CD4-positive, alpha-beta T cell treated with Interleukin-17A for 4 hours (primary cell): ENCODE data around the gene PPP6R3.

Experiments
- DNase-seq: peaks from one replicate; pipeline ENCODE4 v3.0.0-alpha.2; 2020; ENCODE audit warnings: mixed read lengths

The PPP6R3 gene

DNA sequence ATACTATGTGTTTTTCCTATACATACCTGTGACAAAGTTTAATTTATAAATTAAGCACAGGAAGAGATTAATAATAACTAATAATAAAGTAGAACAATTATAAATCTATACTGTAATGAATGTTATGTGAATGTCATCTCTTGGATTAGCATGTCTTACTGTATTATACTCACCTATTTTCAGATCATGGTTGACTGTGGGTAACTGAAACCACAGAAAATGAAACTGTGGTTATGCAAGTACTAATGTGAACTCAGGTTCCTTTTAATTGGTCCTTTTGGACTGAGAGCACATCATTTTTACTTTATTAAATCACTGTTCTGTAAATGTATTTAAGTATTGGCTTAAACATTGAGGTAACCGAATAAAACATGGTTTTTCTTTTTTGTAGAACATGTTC is 108.8 kb downstream of the PPP6R3 start:
- DNase-seq = no peak

DNA sequence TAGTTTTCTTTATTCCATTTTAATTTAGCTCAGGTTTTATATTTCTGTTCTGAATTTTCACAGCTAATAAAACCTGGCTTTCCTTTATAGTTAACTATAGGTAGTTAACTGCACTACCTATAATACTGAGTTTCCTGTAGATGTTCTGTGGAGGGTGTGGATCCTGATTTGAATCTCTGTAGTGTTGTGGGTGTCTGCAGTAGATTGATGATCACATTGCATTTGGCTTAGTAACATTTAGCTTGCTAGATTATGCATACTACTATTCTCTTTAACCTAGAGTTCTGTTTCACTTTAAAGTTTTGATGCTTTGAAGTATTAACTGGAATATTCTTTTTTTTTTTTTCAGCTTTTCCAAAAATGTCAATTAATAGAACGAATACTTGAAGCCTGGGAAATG is 110.1 kb downstream of the PPP6R3 start:
- DNase-seq = no peak

DNA sequence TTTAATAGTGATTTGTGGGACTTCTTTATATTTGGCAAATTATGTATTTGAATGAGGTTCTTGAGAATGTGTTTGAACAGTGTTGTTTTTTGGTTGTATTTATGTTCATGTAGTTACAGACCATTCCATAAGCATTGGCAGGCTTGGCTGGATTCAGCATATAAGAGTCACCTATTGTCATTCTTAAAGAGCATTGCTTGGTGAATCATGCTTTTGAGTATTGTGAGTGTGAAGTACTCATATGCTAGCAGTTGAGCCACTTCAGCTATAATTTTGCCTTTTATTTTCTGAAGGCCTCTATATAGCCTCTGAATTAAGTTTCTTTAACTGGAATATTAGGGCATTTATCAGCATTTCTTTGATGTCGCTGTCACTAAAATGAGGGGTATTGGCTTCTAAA is 113.8 kb downstream of the PPP6R3 start:
- DNase-seq = no peak

DNA sequence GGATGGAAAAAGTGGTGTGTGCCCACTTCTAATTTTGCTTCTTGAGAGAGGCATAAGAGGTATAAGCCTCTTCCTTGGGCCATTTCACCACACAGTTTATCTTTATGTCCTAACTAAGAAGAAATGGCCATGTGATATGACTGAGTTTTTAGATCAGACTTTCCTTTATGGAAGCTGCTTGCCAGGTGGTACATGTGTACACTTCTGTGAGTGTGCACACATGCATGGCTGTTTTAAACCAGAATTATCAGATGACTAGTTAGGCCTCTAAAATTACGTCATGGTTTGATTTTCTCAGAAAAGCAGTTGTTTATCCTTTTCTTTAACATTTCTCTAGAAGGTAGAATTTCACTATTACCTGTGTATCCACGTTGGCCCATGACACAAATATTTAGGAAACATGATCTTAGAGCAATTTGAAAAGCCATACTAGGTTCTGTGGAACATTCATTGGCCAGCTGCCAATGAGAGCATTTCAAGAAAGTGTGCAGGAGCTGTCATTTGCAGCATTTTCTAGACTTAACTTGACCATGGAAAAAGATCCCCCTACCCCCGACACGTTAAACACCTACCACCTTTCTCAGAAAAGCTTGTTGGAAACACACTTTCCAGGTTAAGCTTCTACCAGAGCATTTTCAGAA is 114.6 kb downstream of the PPP6R3 start:
- DNase-seq = no peak

DNA sequence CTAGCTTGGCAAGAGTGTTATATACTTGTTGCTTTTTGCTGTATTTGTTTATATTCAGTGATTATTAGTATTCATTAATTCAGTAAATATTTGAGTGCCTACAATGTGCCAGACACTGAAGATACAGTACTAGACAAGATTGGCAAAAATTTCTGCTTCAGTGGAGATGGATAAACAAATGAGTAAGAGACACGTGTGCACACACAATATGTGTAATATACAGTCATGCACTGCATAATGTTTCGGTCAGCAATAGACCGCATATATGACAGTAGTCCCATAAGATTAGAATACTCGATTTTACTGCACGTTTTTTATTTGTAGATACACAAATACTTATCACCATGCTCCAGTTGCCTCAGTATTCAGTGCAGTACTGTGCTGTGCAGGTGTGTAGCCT is 118.9 kb downstream of the PPP6R3 start:
- no peak for DNase-seq

DNA sequence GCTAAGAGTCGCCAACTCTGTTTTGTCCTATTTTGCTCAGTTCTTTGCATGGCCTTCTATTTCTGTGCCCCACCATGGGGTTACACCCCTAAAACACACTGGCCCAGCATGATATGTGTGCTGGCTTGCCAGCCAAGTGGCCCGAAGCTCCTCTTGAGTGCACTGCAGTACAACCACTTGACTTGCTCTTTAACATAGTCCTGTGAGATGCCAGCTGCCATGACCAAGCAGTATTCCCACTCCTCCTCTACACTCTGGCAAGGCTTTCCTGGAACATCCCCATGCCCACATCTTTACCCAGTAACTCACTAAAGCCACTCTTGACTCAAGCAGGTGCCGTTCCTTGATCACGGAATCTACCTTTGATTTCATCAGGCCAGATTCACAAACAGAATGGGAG is 120.9 kb downstream of the PPP6R3 start:
- no peak for DNase-seq

DNA sequence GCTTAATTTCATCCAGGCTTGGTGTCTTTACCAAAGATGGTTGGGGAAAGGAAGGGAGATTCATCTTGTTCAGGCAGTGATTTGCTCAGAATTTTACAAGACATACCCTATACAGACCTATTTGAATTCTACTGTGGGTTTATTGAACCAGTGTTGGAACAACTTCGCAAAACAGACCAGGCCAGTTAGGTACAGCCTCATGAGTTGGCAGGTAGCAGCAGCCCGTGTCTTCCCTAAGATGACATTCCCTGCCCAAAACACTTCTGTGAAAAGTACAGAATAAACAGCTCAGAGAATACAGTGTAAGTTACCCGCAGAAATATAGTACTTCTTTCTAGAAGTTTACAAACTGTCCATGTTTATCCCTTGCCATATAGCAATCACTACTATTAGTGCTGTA is 121.3 kb downstream of the PPP6R3 start:
- no peak for DNase-seq

DNA sequence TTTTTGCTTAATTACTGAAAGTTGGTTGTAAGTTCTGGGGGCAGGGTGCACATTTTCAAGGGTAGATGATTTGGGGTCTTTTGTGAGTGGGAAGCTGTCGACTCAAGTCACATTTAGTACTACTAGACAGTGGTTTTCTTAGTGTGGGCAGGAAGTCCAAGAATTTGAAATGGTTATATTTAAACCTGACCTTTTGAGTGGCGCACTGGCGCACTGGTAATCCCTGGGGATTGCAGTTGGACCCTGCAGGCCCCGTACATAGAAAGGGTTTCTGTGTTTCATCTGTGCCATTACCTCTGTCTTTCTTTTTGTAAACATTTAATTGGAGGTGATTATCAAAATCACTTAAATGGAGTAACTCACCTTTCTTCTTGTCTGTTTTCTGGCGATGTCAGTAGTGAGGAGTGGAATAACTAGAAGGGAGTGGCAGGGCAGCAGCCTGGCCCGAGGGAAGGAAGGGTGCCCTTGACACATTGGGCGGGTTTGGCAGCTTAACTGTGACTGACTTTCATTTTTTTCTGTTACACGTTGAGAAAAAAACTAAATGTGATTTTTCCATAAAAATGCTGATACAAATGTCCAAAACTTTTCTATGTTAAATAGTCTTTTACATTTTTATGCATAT is 122.0 kb downstream of the PPP6R3 start:
- DNase-seq = no peak

DNA sequence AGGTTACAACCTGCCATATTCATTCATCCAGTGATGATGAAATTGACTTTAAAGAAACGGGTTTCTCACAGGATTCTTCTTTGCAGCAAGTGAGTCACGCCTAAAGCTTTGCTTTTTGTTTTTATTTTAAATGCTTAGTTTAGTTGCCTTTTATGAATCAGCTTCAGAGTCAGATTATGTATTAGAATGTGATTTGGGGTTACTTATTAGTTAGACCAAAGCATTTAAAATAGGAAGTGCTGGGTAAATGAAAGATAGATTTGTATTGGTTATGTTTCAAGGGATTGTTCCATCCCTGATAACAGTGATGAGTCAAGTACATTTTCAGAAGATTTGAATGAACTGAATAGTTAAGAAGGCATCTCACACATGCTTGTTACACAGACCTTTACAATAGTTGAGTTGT is 122.5 kb downstream of the PPP6R3 start:
- no peak for DNase-seq

DNA sequence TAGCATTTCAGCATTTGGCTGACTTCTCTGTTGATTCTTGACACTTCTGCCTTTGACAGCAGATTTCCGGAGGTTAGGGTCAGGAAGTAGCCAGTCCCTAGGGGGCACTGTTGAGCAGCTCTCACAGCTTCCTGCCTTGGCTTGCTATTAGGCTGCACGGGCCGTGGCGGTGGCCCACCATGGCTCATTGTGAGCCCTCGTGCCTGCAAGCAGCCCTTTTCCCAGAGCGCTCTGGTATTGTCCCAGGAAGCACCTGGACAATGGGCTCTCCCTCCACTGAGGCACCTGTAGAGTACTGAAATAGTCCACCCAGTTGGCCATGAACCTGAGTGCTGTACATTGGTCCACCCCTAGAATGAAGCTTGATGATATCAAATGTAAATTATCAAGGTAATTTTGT is 123.5 kb downstream of the PPP6R3 start:
- DNase-seq = peak; percentile 73

DNA sequence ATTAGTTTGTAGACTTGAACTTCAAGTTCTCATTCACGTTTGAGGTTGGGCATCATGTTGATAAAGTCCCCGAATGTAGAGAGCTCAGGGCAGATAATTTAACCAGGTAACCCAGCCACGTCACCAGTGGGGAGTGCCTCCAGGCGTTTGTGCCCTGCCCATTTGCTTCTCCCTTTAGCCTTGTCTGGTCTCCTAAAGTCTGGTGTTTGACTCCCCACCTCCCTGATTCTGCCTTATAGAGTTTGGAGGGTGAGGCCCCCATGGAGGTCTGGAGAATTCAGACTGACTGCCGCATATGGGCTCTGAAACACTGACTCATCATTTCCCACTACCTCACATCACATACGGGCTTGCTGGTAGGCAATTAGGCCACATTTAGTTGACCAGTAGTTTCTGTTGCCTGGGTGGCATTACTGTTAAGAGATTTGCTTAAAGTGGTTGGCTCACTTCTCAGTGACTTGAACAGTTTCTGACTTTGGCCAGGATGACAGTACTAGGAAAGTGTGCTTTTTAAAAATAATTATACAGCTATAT is 124.5 kb downstream of the PPP6R3 start:
- no peak for DNase-seq

DNA sequence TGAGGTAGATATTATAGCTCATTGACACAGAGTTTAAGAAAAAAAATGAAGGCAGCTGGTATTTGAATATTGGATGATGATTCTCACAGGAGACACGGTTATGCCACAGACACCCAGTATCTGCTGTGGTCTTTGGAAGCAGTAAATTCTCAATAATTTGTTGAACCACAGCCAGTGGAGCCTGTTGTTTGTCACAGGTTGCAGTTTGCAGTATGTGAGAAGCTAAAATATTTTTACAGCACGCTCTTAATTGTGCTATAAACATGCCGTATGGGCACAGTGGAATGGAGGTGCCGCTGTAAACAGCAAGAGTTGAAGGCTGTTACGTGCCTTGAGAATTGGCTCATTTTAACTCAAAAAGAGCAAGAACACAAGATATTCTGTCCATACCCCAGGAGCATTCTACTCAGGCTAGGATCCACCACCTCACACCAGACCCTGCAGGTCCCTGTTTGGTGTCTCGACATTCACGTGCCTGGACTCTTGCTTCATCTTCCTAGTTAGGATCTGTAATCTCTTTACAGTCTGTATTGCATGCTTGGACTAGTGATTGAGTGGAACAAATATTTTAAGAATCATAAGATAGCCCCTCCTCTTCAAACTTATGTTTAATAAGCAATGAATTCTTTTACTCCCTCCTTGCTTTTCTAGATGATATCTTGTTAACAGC is 129.1 kb downstream of the PPP6R3 start:
- DNase-seq = no peak

DNA sequence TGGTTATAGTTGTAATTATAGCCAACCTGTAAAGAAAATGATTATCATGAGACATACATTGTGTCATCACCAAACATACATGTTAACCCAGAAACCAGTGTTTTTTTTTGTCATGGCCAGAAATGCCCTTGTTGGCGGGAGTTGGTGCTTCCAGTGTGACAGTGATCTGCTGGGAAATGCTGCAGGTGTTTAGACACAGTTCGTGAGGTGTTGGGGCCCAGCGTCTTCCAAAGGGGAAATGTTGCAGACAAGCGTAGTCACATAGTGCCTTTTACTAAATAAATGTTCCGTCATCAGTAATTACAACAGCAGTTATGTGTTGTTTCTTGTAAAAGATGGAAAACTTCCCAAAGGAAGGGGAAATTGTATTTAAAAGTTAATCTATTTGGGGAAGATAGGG is 131.2 kb downstream of the PPP6R3 start:
- no peak for DNase-seq

DNA sequence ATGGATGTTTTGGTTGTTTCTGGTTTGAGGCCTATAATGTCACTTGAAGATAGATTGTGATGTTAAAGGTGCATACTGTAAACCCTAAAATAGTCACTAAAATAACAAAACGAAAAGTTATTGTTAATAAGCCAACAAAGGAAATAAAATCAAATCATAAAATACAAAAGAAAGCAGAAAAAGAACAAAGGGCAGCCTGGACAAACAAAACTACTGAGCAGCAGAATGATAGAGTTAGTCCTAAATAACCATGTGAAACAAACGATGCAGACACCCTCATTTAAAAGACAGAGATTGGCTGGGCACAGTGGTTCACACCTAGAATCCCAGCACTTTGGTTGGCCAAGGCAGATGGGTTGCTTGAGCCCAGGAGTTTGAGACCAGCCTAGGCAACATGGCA is 132.9 kb downstream of the PPP6R3 start:
- no peak for DNase-seq

DNA sequence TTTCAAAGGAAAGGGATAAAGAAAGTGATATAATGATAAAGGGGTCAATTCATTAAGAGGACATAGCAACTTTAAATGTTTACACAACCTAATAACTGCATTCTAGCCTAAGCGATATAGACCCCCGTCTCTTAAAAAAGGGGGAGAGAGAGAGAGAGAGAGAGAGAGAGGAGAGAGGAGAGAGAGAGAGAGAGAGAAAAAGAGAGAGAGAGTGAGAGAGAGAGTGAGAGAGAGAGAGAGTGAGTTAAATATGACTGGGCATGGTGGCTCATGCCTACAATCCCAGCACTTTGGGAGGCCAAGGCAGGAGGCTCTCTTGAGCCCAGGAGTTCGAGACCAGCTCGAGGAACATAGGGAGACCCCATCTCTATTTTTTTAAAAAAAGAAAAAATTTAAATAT is 133.6 kb downstream of the PPP6R3 start:
- no peak for DNase-seq

DNA sequence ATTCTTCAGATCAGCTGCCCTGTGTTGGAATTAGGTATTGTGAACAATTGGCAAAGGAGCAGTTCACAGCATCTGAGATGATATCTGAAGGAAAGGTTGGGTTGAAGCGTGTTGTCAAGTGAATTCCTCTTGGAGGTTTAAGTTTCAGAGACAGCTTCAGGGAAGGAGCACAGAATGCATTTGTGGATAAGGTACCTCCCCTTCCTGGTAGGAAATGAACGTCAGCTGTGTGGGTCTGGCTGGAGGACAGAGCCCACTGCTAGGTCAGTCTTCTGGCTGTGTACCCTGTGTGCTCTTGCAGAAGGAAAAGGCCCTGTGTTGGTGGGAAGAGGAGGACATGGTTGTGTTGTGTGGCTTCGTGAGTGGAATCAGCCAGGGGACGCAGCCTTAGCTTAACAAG is 135.7 kb downstream of the PPP6R3 start:
- no peak for DNase-seq

DNA sequence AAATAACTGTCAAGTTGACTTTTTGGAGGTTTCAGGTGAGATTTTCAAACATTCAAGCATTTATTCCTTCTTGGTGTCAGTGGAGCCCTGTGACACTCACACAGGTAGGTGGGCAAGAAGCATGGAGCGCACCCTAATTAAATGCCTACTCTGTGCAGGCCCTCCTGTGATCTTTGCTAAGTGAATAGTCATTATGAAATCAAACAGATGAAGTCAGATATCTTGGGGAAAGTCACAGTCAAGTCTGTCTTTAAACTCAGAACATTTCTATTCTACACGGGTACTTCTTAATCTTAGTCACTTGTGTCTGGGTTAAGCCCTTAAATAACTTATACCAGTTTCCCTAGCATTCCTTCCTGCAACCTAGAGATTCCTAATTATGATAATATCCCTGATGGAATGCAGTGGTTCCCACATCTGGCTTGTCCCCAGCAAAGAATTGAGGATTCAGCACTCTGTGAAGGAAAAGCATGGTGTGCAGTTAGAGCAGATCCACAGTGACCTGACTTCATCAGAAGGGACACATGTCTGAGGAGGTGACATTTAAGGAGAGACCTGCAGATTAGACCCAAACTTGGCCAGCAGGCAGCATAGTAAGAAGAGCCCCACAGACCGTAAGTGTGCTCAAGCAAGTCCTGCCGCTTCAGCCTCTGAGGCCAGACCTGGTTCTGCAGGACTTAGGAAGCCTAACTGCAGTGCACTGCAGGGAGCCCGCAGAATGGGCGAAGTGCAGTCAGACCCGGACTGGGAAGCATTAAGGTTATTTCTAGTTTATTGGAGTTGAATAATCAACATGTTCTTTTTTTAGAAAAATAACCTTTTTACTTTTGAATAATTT is 138.5 kb downstream of the PPP6R3 start:
- DNase-seq = no peak

DNA sequence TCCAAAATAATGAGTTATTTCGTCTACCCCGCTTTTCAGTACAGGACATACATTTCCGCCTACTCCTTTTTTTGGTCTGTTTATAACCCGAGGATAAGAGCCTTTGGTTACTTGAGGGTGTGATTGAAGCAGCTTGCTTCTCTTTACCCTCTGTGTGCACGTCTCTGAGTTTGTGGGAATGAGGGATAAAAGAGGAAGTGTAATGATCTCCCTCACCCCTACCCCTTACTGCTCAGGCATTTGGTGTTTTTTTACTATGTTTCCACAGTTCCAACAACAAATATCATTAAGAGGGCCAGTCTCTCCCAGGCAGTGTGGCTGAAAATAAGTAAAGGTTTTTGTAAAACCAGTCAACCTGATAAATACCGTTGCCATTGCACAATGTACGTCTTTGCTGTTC is 140.6 kb downstream of the PPP6R3 start:
- DNase-seq = no peak

DNA sequence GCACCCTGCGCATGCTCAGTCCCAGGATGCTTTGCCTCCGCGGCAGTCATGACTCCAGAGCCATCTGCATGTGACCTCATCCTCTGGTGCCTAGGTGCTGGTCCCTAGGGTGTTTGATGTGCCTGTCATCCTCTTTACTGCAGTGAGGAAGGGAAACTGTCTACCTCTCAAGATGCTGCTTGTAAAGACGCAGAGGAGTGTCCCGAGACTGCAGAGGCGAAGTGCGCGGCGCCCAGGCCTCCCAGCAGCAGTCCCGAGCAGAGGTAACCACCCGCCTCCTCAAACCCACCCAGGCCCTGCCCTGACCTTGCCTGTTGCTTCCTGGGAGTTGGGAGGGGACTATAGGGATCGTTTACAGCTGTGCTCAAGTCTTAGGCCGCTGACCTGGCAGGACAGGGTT is 149.2 kb downstream of the PPP6R3 start:
- no peak for DNase-seq

DNA sequence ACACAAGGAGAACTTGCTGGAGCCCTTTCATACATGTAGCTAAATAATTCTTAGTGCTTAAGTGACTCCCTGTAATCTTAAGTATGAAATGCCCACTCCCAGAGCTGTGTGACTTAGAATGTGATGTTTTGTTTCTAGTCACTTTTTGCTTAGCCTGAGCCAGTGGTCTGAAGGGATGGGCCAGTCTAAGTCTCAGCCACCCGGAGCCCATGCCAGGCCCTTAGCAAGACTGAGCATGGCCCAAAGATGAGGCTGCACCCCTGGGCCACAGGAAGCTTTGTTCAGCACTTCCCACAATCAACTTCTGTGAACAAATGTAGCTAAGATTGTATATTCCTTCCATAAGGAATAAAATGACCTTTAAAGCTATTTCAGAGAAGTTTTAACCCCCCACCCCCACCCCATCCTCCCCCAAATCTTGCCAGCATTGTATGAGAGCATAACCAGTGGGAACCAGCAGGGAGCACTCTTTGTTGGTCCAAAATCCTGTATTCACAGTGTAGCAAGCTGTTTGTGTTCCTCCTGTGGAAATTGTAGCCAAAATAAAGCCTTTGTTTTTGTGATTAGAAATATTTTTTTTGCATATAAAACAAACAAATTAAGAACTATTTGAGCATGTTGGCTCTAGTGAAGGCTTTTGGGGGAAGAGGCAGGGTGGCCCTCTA is 150.0 kb downstream of the PPP6R3 start:
- no peak for DNase-seq

DNA sequence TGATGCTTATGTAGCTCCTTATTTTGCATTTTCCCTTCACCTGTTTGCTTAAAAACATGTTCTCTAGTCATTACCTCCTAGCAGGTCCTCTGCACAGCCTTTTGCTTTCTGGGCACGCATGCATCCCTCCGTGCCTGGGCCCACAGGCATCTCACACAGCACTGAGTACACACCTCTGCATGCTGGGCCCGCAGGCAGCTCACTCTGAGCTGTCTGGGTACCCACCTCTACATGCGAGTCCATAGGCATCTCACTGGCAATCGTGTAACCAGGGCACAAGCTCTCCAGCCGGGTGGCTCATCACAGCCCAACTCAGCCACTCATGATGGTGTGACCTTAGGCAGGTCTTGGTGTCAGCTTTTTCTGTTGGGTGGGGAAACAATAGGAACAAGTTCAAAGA is 155.1 kb downstream of the PPP6R3 start:
- no peak for DNase-seq

DNA sequence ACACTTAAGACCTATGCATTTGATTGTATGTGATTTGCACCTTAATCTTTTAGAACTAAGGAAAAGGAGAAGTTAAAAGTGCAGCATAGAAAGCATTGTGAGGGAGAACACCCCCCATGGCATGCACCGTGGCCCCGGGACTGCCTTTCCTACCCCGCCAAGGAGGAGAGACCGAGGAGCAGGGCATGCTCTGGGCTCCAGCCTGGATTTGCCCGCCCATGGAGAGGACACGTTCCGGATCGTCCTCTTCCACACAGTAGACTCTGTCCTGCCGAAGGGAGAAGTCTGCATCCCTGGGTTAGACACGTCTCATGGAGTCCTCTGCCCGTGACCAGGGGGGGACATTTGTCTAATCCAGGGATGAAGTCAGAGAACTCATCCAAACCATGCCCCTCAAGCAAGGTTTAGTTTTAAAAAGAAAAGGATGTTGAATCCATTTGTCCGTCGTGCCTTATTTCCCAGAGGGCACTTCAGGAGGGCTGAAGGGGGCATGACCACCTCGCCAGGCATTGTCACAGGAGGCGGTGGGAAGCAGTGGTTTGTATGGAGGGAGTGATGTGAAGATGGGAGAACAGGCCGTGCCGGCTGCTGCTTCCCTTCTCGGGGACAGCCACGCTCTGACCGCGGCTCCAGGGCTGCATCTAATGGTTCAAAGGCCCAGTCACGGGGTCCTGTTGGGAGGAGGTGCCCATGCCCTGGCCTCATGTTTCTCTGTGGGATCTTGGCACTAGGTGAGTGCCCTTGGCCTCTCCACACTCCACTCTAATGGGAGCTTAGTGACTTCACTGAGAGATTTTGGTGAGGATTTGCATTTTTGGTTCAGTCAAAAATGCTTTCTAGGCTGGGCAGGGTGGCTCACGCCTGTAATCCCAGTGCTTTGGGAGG is 157.6 kb downstream of the PPP6R3 start:
- no peak for DNase-seq
